Thoracic aorta (tissue), 2 donors: Measurements from ENCODE around the gene LPAR2. TPM values are rescaled to one million over a fixed set of nuclear protein-coding genes. Genes with fewer than 3 reads are reported as not detected.
"Not testable (repeated sequence)": the region's sequence is repeated elsewhere in the genome, so short reads cannot be mapped to it uniquely, and the experiment has no call there.

Experiments used
- ATAC-seq: fragments of 150-250 bp; one replicate; pipeline ENCODE4 v1.8.0; 2017; ENCODE audit warnings: low read depth; ENCODE audit not compliant: insufficient number of reproducible peaks, low FRiP score
- DNase-seq: peaks from one replicate; pipeline ENCODE4 v3.0.0-alpha.2; 2020; ENCODE audit warnings: low spot score
- H3K27ac ChIP-seq, 2 donors: fragments of 200-600 bp; sonication (generic); 1 replicate in 1 of 2; 2 replicates in 1 of 2; pipeline ENCODE4 v1.5.1; 2016; ENCODE audit warnings: mild to moderate bottlenecking in 2 of 2, moderate library complexity in 2 of 2
- H3K27me3 ChIP-seq: fragments of 200-600 bp; sonication (generic); replicated peaks from 2 replicates; pipeline ENCODE4 v1.6.0; 2016; ENCODE audit warnings: mild to moderate bottlenecking; ENCODE audit not compliant: insufficient read depth
- H3K36me3 ChIP-seq: fragments of 200-600 bp; sonication (generic); one replicate; pipeline ENCODE4 v1.5.1; 2016
- H3K4me1 ChIP-seq, 2 donors: fragments of 200-600 bp; sonication (generic); 1 replicate in 1 of 2; 2 replicates in 1 of 2; pipeline versions ENCODE4 v1.5.1 to v1.6.0; 2016; ENCODE audit warnings: low read depth in 2 of 2, mild to moderate bottlenecking in 1 of 2; ENCODE audit not compliant: control insufficient read depth in 1 of 2
- H3K4me3 ChIP-seq: fragments of 200-600 bp; sonication (generic); 2 replicates; pipeline ENCODE4 v1.5.1; 2016; ENCODE audit warnings: mild to moderate bottlenecking
- H3K9me3 ChIP-seq: fragments of 200-600 bp; sonication (generic); 2 replicates; pipeline ENCODE4 v1.5.1; 2016
- CTCF ChIP-seq: fragments of 200-600 bp; sonication (generic); IDR thresholded peaks from one replicate; pipeline ENCODE4 v1.5.1; 2019; ENCODE audit warnings: antibody characterized with exemption
- total RNA-seq, 2 donors: library from RNA; depleted of rRNA; stranded (reverse); fragments of >200 nt; gene quantifications; one replicate each; pipeline versions ENCODE4 v1.1.0 to v1.2.3, GENCODE V29; 2016

LPAR2 gene
- total RNA-seq, 2 donors from 2014 or later: 4.2 to 11.6 TPM

- no peak for DNase-seq
- Histone ChIP-seq H3K4me1 (no peaks in the 10 kb centered on the region), H3K27me3 (no peaks in the 10 kb centered on the region), H3K27ac (no peak overlapping the region), H3K4me3 (no peak overlapping the region), H3K36me3 (no peaks in the 10 kb centered on the region), H3K9me3 (no peaks in the 10 kb centered on the region)
- no peak for ATAC-seq
- TF ChIP-seq CTCF: no peak
Measured at GRCh38 chr19:19600793-19601330, 27.2 kb downstream of the LPAR2 start.

GRCh38 chr19:19598728-19599451, 29.1 kb downstream of the LPAR2 start:
- H3K4me1 ChIP-seq, H3K27me3 ChIP-seq, H3K36me3 ChIP-seq, H3K9me3 ChIP-seq, H3K27ac ChIP-seq, ATAC-seq, H3K4me3 ChIP-seq, DNase-seq: not testable (repeated sequence)

- ATAC-seq (no peak), DNase-seq (no peak)
- H3K27ac ChIP-seq: no peak overlapping the region
- no peak for TF ChIP-seq CTCF
- no peaks in the 10 kb centered on the region for H3K4me1 ChIP-seq
- H3K9me3 ChIP-seq: no peaks in the 10 kb centered on the region
- H3K27me3 ChIP-seq: no peaks in the 10 kb centered on the region
- no peak overlapping the region for H3K4me3 ChIP-seq
- H3K36me3 ChIP-seq: no peaks in the 10 kb centered on the region
Measured at GRCh38 chr19:19597809-19598306, 30.2 kb downstream of the LPAR2 start.

- no peaks in the 10 kb centered on the region for H3K9me3 ChIP-seq
- no peak for ATAC-seq
- no peaks in the 10 kb centered on the region for H3K36me3 ChIP-seq
- H3K27me3 ChIP-seq: no peaks in the 10 kb centered on the region
- DNase-seq: no peak
- no peak for TF ChIP-seq CTCF
- no peak overlapping the region for H3K27ac ChIP-seq
- no peak overlapping the region for H3K4me3 ChIP-seq
- peaks cover 0 to 6% of the 10 kb centered on the region in 2 donors for H3K4me1 ChIP-seq
Measured at GRCh38 chr19:19595171-19595701, 32.8 kb downstream of the LPAR2 start.

- no peak for TF ChIP-seq CTCF
- DNase-seq (no peak), ATAC-seq (no peak)
- H3K4me3 ChIP-seq: no peak overlapping the region
- H3K4me1 ChIP-seq: peaks cover 0 to 6% of the 10 kb centered on the region in 2 donors
- H3K36me3 ChIP-seq: no peaks in the 10 kb centered on the region
- H3K27me3 ChIP-seq: no peaks in the 10 kb centered on the region
- H3K27ac ChIP-seq: no peak overlapping the region
- no peaks in the 10 kb centered on the region for H3K9me3 ChIP-seq
Measured at GRCh38 chr19:19594381-19594780, 33.6 kb downstream of the LPAR2 start.
